SH-SY5Y (cell line): ENCODE data around the gene CCDC88C.

Source experiments
- GATA2 ChIP-seq: IDR thresholded peaks from 2 replicates; pipeline ENCODE4 v1.6.1; 2011; ENCODE audit warnings: mild to moderate bottlenecking, low read depth, low read length
- GATA3 ChIP-seq: IDR thresholded peaks from 2 replicates; pipeline ENCODE4 v1.6.1; 2011; ENCODE audit warnings: low read depth, mild to moderate bottlenecking, low read length, moderate library complexity

DNA sequence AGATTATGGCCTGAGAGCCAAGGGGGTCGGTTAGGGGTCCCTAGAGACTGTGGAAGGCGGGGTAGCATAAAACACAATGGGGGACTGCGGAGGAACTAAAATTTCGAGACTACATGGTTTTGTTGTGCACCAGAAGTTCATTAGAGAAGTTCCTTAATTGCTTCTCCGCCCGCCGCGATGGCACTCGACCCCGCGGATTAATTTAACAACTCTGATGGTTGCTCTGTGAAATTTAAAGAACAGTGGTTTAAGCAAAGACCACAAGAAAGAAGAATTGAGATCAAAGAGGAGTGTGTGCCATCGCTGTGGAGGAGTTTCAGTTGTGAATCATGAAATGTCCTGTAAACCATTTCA lies 1.4 kb upstream of the CCDC88C start:
- TF ChIP-seq GATA2 (no peak), GATA3 (no peak)
